NCI-H146 treated with DMSO at 0.1 percent for 48 hours (cell line): Measurements from ENCODE around the gene EIF5.
"Not testable (repeated sequence)": the region's sequence is repeated elsewhere in the genome, so short reads cannot be mapped to it uniquely, and the experiment has no call there.

Experiments used
- DNase-seq: peaks from one replicate; lab custom pipeline; 2025; ENCODE audit not compliant: unreplicated experiment; lab: John Stamatoyannopoulos, UW

The EIF5 gene

GRCh38 chr14:103332143-103332919, 1.7 kb upstream of the EIF5 start:
- no peak for DNase-seq

- peak; percentile 76 for DNase-seq
Observed at GRCh38 chr14:103334644-103335622, 896 bp downstream of the EIF5 start.

- DNase-seq: no peak
Observed at GRCh38 chr14:103336191-103336590, 2.2 kb downstream of the EIF5 start.

GRCh38 chr14:103337794-103338193, 3.8 kb downstream of the EIF5 start:
- DNase-seq: no peak

- no peak for DNase-seq
Observed at GRCh38 chr14:103339561-103339960, 5.5 kb downstream of the EIF5 start.

GRCh38 chr14:103340480-103341212, 6.6 kb downstream of the EIF5 start:
- no peak for DNase-seq

GRCh38 chr14:103341250-103342129, 7.5 kb downstream of the EIF5 start:
- no peak for DNase-seq

GRCh38 chr14:103343164-103343879, 9.3 kb downstream of the EIF5 start:
- DNase-seq: no peak

GRCh38 chr14:103343905-103344797, 10.1 kb downstream of the EIF5 start:
- DNase-seq: no peak

GRCh38 chr14:103346286-103346685, 12.2 kb downstream of the EIF5 start:
- no peak for DNase-seq

- DNase-seq: no peak
Observed at GRCh38 chr14:103347091-103347815, 13.2 kb downstream of the EIF5 start.

GRCh38 chr14:103348154-103348553, 14.1 kb downstream of the EIF5 start:
- no peak for DNase-seq

GRCh38 chr14:103349982-103350381, 15.9 kb downstream of the EIF5 start:
- no peak for DNase-seq

- DNase-seq: no peak
Observed at GRCh38 chr14:103353362-103353761, 19.3 kb downstream of the EIF5 start.

GRCh38 chr14:103354141-103354540, 20.1 kb downstream of the EIF5 start:
- no peak for DNase-seq

- no peak for DNase-seq
Observed at GRCh38 chr14:103356024-103356682, 22.1 kb downstream of the EIF5 start.

- not testable (repeated sequence) for DNase-seq
Observed at GRCh38 chr14:103357552-103357951, 23.5 kb downstream of the EIF5 start.
